GM12878 (cell line): ENCODE results near the gene POLA1. TPM values are rescaled to one million over a fixed set of nuclear protein-coding genes. Genes with fewer than 3 reads are reported as not detected.

Experiments used
- ATAC-seq: fragments of 200-7000 bp; cut with Tn5 transposase; 3 replicates; pipeline ENCODE4 v1.9.1; 2020; ENCODE audit warnings: mild to moderate bottlenecking, moderate library complexity
- BruUV-seq: library from RNA; stranded (reverse); fragments of 400-500 nt; replicated peaks from 2 replicates; lab custom pipeline; 2021; lab: Mats Ljungman, UMichigan
- CTCF ChIA-PET: fragments of 300-600 bp; sonication (Branson Sonifier 250); formaldehyde crosslinking; extraction: SDS; loops from one replicate; lab custom pipeline; 2021; ENCODE audit warnings: inconsistent platforms; lab: Yijun Ruan, JAX
- POLR2A ChIA-PET: fragments of 350-600 bp; formaldehyde crosslinking; extraction: SDS; loops from one replicate; lab custom pipeline; 2021; ENCODE audit warnings: inconsistent platforms; lab: Charles Lee
- RAD21 ChIA-PET: fragments of 300-600 bp; sonication (Branson Sonifier 250); formaldehyde crosslinking; loops from one replicate; lab custom pipeline; 2023; ENCODE audit warnings: antibody characterized with exemption; ENCODE audit not compliant: unreplicated experiment; lab: Charles Lee
- SMC1A ChIA-PET: fragments of 300-600 bp; sonication (Branson Sonifier 250); formaldehyde crosslinking; loops from one replicate; lab custom pipeline; 2023; ENCODE audit not compliant: unreplicated experiment, uncharacterized antibody; lab: Charles Lee
- DNase-seq: peaks from one replicate; pipeline ENCODE4 v3.0.0-alpha.2; 2011; ENCODE audit warnings: low read depth, low spot score
- FAIRE-seq: peaks from 3 replicates; lab custom pipeline; 2011; peaks lifted over from hg19 to GRCh38; lab: Jason Lieb, UNC
- H2AFZ ChIP-seq: 2 replicates; pipeline ENCODE4 v1.6.0; 2011; ENCODE audit warnings: low read depth, low read length, control low read depth; ENCODE audit not compliant: control insufficient read depth
- H3K27ac ChIP-seq: 2 replicates; pipeline ENCODE4 v1.5.1; 2011; ENCODE audit warnings: control low read depth; ENCODE audit not compliant: control insufficient read depth, insufficient read depth
- H3K27me3 ChIP-seq, 2 experiments: replicated peaks in 1 of 2; 2 replicates each; pipeline versions ENCODE4 v1.6.0 to v1.6.1; 2011; ENCODE audit warnings: low read length in 1 of 2; ENCODE audit not compliant: control insufficient read depth in 2 of 2, insufficient read depth in 2 of 2
- H3K36me3 ChIP-seq, 2 experiments: 2 replicates each; pipeline ENCODE4 v1.5.1; 2011; ENCODE audit warnings: low read length in 1 of 2; ENCODE audit not compliant: control insufficient read depth in 2 of 2, insufficient read depth in 2 of 2
- H3K4me1 ChIP-seq: 2 replicates; pipeline ENCODE4 v1.6.1; 2011; ENCODE audit warnings: mild to moderate bottlenecking, low read length, moderate library complexity, mixed read lengths; ENCODE audit not compliant: control insufficient read depth, insufficient read depth
- H3K4me2 ChIP-seq: 2 replicates; pipeline ENCODE4 v1.6.0; 2011; ENCODE audit warnings: control low read depth; ENCODE audit not compliant: control insufficient read depth, insufficient read depth
- H3K4me3 ChIP-seq: fragments of 200-600 bp; sonication (generic); 2 replicates; pipeline ENCODE4 v1.5.1; 2016
- H3K79me2 ChIP-seq: 2 replicates; pipeline ENCODE4 v1.6.0; 2011; ENCODE audit warnings: low read length; ENCODE audit not compliant: control insufficient read depth, insufficient read depth
- H3K9ac ChIP-seq: 2 replicates; pipeline ENCODE4 v1.8.0; 2011; ENCODE audit warnings: low read length, control low read depth, mixed read lengths; ENCODE audit not compliant: control insufficient read depth, insufficient read depth
- H3K9me3 ChIP-seq: replicated peaks from 3 replicates; pipeline ENCODE4 v1.5.1; 2011; ENCODE audit warnings: mild to moderate bottlenecking, low read length; ENCODE audit not compliant: control insufficient read depth, insufficient read depth
- H4K20me1 ChIP-seq: 2 replicates; pipeline ENCODE4 v1.6.0; 2011; ENCODE audit not compliant: control insufficient read depth, insufficient read depth
- FOXM1 ChIP-seq: IDR thresholded peaks from 2 replicates; pipeline ENCODE4 v1.6.1; 2012; ENCODE audit warnings: low read depth, mild to moderate bottlenecking, inconsistent platforms, low read length, moderate library complexity
- KDM1A ChIP-seq: fragments of 200-600 bp; sonication (generic); IDR thresholded peaks from 2 replicates; pipeline ENCODE4 v1.6.1; 2016; ENCODE audit warnings: borderline replicate concordance
- NFYB ChIP-seq: IDR thresholded peaks from 2 replicates; pipeline ENCODE4 v1.6.1; 2011; ENCODE audit warnings: low read depth, mild to moderate bottlenecking, low read length, improper control_type of control experiment, moderate library complexity; ENCODE audit not compliant: insufficient read depth
- POLR2A ChIP-seq: IDR thresholded peaks from 2 replicates; pipeline ENCODE4 v1.6.1; 2011; ENCODE audit warnings: low read depth, mild to moderate bottlenecking, low read length
- POLR2AphosphoS2 ChIP-seq: IDR thresholded peaks from 2 replicates; pipeline ENCODE4 v1.6.1; 2011; ENCODE audit warnings: low read depth, mild to moderate bottlenecking, low read length, improper control_type of control experiment, moderate library complexity
- SIN3A ChIP-seq: IDR thresholded peaks from 2 replicates; pipeline ENCODE4 v1.6.1; 2012; ENCODE audit warnings: low read depth, low read length, improper control_type of control experiment
- SMAD5 ChIP-seq: IDR thresholded peaks from 2 replicates; pipeline ENCODE4 v1.6.1; 2016; ENCODE audit warnings: antibody characterized with exemption, low read depth
- ZZZ3 ChIP-seq: IDR thresholded peaks from 2 replicates; pipeline ENCODE4 v1.6.1; 2011; ENCODE audit warnings: low read depth; ENCODE audit not compliant: control insufficient read depth, insufficient read length
- WGBS: methylation state at CpG from one replicate; pipeline ENCODE4 v1.1.6; 2016; ENCODE audit warnings: low lambda C conversion rate; ENCODE audit not compliant: insufficient replicate concordance, insufficient coverage; ENCODE audit errors: missing lambda C conversion rate; 5-methylcytosine and 5-hydroxymethylcytosine counted together
- in situ Hi-C: fragments of 300-500 bp; cut with MboI; formaldehyde crosslinking; loops from 9 replicates; pipeline ENCODE4 v1.14.3; 2018; ENCODE audit warnings: mixed read lengths
- intact Hi-C: fragments of 100-400 bp; cut with micrococcal nuclease; formaldehyde crosslinking; loops from one replicate; pipeline ENCODE4 v1.14.2; 2022; ENCODE audit not compliant: unreplicated experiment
- polyA plus RNA-seq, 11 experiments: library from polyadenylated mRNA; depleted of rRNA in 4 of 11; unstranded in 6 of 11; stranded (reverse) in 5 of 11; fragments of >200 nt; fragmentation: Nextera tagmentation in 4 of 11; fragmentation: Illumina TruSeq in 1 of 11; extraction: Ambion mirVana in 4 of 11; extraction: Trizol in 1 of 11; gene quantifications; 1 replicate in 1 of 11; 2 replicates in 10 of 11; pipeline versions ENCODE4 v1.2.1 to v1.2.3, GENCODE V29; 2011 to 2016; ENCODE audit warnings: inconsistent platforms in 2 of 11, missing spikeins in 2 of 11, low read depth in 1 of 11
- total RNA-seq, 4 experiments: library from RNA; depleted of rRNA in 3 of 4; stranded (reverse); fragments of >200 nt in 3 of 4; fragmentation: Illumina TruSeq in 1 of 4; extraction: Trizol in 1 of 4; gene quantifications; 2 replicates each; pipeline versions ENCODE4 v1.2.1 to v1.2.3, GENCODE V29; 2013 to 2021
- TF ChIP-seq, protein P1 (sequence below): IDR thresholded peaks from 2 replicates; pipeline ENCODE4 v1.6.1; 2012; ENCODE audit warnings: mild to moderate bottlenecking, low read depth, low read length
- TF ChIP-seq, protein P2 (sequence below): fragments of 450-650 bp; formaldehyde crosslinking; IDR thresholded peaks from 2 replicates; pipeline ENCODE4 v1.5.0; 2022; ENCODE audit warnings: mild to moderate bottlenecking, missing genetic modification characterization

Gene POLA1
- total and polyA plus RNA-seq, 10 of the 15 experiments (the other 5 are each of a cell fraction or from before 2014, with no cell fraction given): 6.5 to 34.7 (median 24.8) TPM

DNA sequence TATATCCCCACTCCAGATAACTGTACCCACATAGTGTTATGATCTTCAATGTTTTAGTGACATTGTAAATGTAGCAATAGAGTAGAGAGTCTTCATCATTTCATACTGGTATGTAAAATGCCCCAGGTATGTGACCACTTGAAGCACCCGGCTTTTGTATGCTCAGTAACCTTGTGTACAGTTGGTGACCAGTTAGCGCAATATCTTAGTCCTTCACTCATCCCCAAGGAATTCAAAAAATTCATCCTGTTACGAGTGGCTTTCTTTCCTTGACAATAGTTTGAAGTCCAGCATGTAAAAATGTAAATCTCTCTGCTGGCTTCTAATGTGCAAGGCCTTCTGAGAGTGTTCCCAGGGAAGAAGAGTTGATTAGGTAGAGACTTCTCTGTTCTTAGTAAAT lies 176.4 kb downstream of the POLA1 start:
- POLR2A ChIA-PET: no interaction called here
- SMC1A ChIA-PET: no interaction called here
- TF ChIP-seq SMAD5 (no peak), POLR2AphosphoS2 (no peak), SIN3A (no peak), FOXM1 (no peak), ZZZ3 (no peak), NFYB (no peak), POLR2A (no peak), KDM1A (no peak)
- TF ChIP-seq, protein P1, sequence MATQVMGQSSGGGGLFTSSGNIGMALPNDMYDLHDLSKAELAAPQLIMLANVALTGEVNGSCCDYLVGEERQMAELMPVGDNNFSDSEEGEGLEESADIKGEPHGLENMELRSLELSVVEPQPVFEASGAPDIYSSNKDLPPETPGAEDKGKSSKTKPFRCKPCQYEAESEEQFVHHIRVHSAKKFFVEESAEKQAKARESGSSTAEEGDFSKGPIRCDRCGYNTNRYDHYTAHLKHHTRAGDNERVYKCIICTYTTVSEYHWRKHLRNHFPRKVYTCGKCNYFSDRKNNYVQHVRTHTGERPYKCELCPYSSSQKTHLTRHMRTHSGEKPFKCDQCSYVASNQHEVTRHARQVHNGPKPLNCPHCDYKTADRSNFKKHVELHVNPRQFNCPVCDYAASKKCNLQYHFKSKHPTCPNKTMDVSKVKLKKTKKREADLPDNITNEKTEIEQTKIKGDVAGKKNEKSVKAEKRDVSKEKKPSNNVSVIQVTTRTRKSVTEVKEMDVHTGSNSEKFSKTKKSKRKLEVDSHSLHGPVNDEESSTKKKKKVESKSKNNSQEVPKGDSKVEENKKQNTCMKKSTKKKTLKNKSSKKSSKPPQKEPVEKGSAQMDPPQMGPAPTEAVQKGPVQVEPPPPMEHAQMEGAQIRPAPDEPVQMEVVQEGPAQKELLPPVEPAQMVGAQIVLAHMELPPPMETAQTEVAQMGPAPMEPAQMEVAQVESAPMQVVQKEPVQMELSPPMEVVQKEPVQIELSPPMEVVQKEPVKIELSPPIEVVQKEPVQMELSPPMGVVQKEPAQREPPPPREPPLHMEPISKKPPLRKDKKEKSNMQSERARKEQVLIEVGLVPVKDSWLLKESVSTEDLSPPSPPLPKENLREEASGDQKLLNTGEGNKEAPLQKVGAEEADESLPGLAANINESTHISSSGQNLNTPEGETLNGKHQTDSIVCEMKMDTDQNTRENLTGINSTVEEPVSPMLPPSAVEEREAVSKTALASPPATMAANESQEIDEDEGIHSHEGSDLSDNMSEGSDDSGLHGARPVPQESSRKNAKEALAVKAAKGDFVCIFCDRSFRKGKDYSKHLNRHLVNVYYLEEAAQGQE: no peak
- TF ChIP-seq, protein P2, sequence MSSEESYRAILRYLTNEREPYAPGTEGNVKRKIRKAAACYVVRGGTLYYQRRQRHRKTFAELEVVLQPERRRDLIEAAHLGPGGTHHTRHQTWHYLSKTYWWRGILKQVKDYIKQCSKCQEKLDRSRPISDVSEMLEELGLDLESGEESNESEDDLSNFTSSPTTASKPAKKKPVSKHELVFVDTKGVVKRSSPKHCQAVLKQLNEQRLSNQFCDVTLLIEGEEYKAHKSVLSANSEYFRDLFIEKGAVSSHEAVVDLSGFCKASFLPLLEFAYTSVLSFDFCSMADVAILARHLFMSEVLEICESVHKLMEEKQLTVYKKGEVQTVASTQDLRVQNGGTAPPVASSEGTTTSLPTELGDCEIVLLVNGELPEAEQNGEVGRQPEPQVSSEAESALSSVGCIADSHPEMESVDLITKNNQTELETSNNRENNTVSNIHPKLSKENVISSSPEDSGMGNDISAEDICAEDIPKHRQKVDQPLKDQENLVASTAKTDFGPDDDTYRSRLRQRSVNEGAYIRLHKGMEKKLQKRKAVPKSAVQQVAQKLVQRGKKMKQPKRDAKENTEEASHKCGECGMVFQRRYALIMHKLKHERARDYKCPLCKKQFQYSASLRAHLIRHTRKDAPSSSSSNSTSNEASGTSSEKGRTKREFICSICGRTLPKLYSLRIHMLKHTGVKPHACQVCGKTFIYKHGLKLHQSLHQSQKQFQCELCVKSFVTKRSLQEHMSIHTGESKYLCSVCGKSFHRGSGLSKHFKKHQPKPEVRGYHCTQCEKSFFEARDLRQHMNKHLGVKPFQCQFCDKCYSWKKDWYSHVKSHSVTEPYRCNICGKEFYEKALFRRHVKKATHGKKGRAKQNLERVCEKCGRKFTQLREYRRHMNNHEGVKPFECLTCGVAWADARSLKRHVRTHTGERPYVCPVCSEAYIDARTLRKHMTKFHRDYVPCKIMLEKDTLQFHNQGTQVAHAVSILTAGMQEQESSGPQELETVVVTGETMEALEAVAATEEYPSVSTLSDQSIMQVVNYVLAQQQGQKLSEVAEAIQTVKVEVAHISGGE (CRISPR knock-in tag): no peak
- Histone ChIP-seq H3K27ac (no peak overlapping the region), H3K79me2 (no peaks in the 10 kb centered on the region), H2AFZ (no peak overlapping the region), H3K4me2 (no peak overlapping the region), H3K4me3 (no peak overlapping the region), H3K9me3 (no peaks in the 10 kb centered on the region), H3K36me3 (no peaks in the 10 kb centered on the region; a peak in 1 of 4 replicates), H4K20me1 (no peaks in the 10 kb centered on the region), H3K9ac (no peak overlapping the region), H3K4me1 (no peaks in the 10 kb centered on the region), H3K27me3 (no peaks in the 10 kb centered on the region)
- CTCF ChIA-PET: interaction anchor here (0.8 kb wide), 1 partner anchor 31 kb away, joined by 3 read pairs; no protein-coding TSS in a partner anchor
- DNase-seq: no peak
- no peak for FAIRE-seq
- RAD21 ChIA-PET: no interaction called here
- intact Hi-C loops (no loop called here), in situ Hi-C loops (no loop called here)
- WGBS: 50% methylated on average over 3 of the region's 3 CpGs
- no peak for ATAC-seq
- no TSS peak for BruUV-seq
